ENCODE measurements around the gene MAGEB6. TPM values are rescaled to one million over a fixed set of nuclear protein-coding genes. Genes with fewer than 3 reads are reported as not detected.

The MAGEB6 gene
- total RNA-seq, 1 donor from 2014 or later: not detected

Other genes with a start within 250 kb of the MAGEB6 start
- not detected for gene MAGEB18, start 54.1 kb upstream of the MAGEB6 start, total RNA-seq
- gene MAGEB6B, start 31.8 kb upstream of the MAGEB6 start, total RNA-seq: not detected
- gene MAGEB5, start 23.7 kb downstream of the MAGEB6 start, total RNA-seq: not detected